ENCODE results near the gene ALPI.
A peak's percentile ranks its signal among the peaks of the same experiment; 100 is the strongest.
"Not testable (repeated sequence)": the region's sequence is repeated elsewhere in the genome, so short reads cannot be mapped to it uniquely, and the experiment has no call there.

Gene ALPI

GRCh38 chr2:232420463-232421188, 35.3 kb upstream of the ALPI start:
- DNase-seq (ENCODE audit: low read depth in 3 of 3), result no peak

- no peak for DNase-seq (ENCODE audit: low read depth in 3 of 3)
These were observed 34.7 kb upstream of the ALPI start for GRCh38 chr2:232421189-232421785.

GRCh38 chr2:232422051-232422450, 33.9 kb upstream of the ALPI start:
- DNase-seq (ENCODE audit: low read depth in 3 of 3), result no peak

GRCh38 chr2:232422996-232423395, 33.0 kb upstream of the ALPI start:
- not testable (repeated sequence) for DNase-seq (ENCODE audit: low read depth in 3 of 3)

- DNase-seq (ENCODE audit: low read depth in 3 of 3), result not testable (repeated sequence)
These were observed 32.5 kb upstream of the ALPI start for GRCh38 chr2:232423407-232423806.

GRCh38 chr2:232431705-232432590, 24.0 kb upstream of the ALPI start:
- DNase-seq (ENCODE audit: low read depth in 3 of 3), result no peak

DNA sequence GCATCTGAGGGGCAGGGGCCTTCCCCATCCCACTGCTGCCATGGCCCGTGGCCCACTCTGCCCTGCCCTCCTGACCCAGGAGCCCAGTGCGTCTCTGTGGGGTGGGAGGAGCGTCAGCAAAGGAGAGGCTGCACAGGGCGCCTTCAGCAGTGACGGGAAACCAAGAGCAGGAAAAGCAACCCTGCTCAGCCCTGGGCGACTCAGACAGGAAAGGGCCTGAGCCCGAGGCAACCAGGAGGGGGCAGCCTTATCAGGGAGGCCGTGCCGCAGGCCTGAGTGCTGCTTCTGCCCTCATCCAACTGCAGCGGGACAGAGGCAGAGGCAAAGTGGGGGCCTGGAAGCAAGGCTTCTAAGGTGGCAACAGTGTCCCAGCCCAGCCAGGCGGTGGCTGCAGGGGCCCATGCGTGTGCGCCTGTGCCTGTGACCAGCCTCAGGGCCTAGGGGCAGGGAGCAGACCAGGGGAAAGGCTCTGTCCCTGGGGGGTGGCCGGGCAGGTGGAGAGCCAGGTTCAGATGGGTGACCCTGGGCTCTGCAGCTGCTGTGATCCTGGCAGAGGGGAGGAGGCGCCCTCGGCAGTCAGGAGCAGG, 23.3 kb upstream of the ALPI start:
- no peak for DNase-seq (ENCODE audit: low read depth in 3 of 3)

DNA sequence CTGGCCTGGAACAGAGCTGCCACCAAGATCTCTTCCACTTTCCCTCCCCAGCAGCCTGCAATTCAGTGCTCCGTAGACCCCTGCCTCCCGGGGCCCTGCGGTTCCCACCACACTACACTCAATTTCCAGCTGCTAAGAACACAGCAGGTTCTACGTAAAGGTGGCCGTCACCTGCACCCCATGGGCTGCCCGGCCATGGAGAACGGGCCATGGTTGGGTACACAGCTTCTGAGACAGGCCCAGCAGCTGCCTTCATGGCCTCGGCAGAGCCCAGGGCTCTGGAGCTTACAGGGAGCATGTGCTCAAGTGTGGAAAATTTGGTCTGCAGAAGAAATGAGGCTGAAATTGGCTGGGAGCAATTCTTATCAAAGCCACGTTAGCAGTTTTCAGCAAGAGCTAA, 22.3 kb upstream of the ALPI start:
- DNase-seq (ENCODE audit: low read depth in 3 of 3), result not testable (repeated sequence)

DNA sequence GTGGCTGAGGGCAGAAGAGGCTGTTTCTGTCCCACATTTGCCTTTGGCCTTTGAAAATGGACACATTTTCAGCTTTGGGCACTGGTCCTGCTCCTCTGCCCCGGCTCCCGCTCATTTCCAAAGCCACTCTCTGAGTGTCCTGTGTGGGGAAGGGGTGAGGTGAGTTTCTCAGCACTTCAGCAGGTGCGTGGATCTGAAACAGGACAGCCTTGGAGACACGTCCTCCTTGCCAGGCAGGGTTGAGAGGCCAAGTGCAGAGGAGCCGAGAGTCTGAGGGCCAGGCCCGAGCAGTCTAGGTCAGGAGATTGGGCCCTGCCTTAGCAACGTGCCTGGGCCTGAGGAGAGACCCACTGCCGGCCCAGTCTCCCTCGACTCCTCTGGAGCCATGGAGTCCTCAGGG, 21.9 kb upstream of the ALPI start:
- no peak for DNase-seq (ENCODE audit: low read depth in 3 of 3)

DNA sequence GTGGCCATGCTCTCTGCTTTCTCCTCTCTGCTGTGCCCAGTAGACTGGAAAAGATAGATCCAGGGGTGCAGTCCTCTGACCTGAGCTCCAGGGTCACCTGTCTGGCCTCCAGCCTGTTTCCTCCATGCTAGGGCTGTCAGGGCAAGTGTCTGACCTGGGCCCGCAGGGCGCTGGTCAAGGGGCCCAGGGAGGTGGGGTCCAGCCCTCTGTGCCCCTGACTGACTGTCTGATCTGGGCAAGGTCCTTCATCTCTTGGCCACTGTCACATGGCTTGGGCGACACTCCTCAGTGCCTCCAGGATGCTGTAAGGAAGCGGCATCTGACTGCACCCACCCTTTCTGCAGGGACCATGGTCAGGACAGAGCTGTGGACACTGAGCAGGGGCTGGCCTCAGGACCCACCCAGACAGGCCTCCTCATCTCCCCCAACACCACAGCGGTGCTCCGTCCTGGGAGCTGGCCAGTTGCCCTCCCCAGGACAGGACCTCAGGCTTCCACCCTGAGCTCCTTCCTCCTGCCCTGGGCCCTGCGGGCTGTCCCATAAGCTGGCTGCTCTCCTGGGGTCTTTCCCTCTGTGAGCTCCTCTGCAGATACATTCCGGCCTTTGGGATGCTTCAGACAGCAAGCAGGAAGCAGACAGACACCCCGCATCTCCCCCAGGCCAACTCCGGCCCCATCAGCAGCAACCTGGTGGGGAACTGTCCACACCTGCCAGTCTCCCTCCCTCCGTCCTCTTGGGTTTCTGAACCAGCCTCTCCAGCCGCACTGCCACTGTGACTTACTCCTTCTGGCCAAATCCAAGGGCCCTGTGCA, 21.2 kb upstream of the ALPI start:
- DNase-seq (ENCODE audit: low read depth in 3 of 3), result no peak

DNA sequence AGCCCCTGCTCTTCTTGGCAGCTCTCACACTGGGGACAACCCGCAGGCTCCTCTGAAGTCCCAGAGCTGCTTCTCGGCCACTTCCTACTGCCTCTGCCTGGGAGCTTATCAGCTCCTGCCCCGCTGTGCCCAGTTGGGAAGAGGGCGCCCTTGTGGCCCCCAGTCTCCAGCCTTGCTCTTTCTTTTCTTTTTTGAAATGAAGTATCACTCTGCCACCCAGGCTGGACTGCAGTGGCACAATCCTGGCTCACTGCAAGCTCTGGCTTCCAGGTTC, 20.6 kb upstream of the ALPI start:
- no peak for DNase-seq (ENCODE audit: low read depth in 3 of 3)

GRCh38 chr2:232435805-232436204, 20.1 kb upstream of the ALPI start:
- no peak for DNase-seq (ENCODE audit: low read depth in 3 of 3)

- no peak for DNase-seq (ENCODE audit: low read depth in 3 of 3)
These were observed 19.4 kb upstream of the ALPI start for GRCh38 chr2:232436381-232437194.

GRCh38 chr2:232437195-232437571, 18.8 kb upstream of the ALPI start:
- no peak for DNase-seq (ENCODE audit: low read depth in 3 of 3)

- no peak for DNase-seq (ENCODE audit: low read depth in 3 of 3)
These were observed 17.9 kb upstream of the ALPI start for GRCh38 chr2:232438091-232438490.

GRCh38 chr2:232438951-232439757, 16.8 kb upstream of the ALPI start:
- peak in 1 of 3 experiments; percentile 8 for DNase-seq (ENCODE audit: low read depth in 3 of 3)

DNA sequence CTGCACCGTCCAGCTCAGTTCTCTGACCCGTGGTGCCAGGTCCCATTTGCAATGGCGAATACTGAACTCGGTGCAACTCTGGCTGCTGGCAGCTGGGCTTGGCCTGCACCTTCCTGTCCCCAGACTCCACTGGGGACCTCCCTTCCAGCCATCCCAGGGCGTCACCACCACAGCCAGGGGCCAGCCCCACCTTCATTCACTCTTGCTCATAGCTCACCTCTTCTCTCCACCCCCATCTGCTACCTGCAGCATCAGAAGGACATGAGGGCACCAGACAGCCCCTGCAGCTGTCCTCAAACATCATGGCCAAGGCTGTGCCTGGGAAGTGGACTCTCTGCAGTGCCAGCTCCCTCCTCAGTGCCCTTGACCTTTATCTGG, 16.2 kb upstream of the ALPI start:
- DNase-seq (ENCODE audit: low read depth in 3 of 3), result no peak

DNA sequence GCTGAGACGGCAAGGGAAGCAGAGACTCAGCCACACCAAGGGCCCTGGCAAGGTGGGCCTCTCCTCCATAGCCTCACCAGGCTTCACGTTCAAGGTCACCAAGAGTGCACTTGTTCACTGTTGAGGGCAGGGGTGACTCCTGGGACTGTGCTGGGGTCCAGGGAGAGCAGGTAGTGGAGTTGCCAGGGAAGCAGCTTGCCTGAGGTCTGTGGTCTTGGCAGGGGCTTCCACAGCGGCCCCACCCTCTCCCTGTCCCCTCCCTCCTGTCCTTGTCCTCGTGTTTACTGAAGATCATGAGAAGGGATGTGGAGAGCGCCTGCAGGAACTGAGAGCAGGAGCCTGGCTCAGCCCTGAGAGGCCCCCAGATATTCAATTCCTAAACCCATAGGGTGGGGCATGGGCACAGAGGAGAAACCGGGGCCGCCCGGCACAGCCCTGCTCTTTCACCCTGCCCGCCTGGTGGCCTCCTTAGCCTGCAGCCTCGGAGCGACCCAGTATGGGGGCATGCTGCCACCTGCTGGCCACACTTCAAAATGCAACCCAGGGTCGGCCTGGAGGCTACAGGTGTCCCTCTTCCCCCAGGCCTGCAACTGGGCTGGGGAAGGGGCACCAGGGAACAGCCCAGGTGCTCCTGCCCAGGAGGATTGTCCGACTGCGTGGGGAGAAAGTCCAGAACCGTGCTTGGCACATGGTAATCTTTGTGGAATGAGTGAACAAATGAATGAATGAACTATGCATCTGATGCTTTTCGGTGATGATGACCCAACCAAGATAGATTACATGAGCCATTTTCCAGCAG, 15.5 kb upstream of the ALPI start:
- DNase-seq (ENCODE audit: low read depth in 3 of 3), result peak; percentile 76 to 92 (median 78)

DNA sequence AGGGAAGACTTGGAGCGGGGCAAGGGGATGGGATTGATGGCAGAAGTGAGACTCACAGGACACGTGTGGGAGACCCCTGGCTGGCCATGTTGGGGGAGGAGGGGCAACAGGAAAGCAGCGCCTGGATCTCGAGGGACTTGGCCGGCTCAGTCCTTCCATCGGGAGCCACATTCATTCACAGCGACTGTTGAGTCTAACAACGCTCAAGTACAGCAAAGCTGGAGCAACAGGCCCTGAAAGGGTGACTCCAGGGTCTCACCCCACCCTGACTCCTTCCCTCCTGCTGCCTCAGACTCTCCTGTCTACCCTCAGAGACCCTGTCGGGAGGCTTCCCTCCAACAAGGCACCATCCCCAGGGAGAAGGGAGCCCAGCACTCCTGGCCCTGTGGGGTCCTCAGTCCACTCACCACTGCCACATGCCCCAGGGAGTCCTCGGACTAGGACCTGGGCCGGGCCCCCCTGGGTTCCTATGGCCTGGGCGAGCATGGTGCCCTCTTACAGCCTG, 14.8 kb upstream of the ALPI start:
- DNase-seq (ENCODE audit: low read depth in 3 of 3), result no peak

Data from stimulated activated CD4-positive, alpha-beta T cell treated with anti-CD3 and anti-CD28 coated beads, TNF-alpha, amount 100 ng/mL, for 4 hours (primary cell).